Muscle layer of duodenum (tissue), 2 donors: ENCODE measurements around the gene MAP2K5.

Experiments
- H3K27ac ChIP-seq: one replicate; pipeline ENCODE4 v1.7.0; 2013; ENCODE audit warnings: mild to moderate bottlenecking, low read length
- H3K27me3 ChIP-seq: one replicate; pipeline ENCODE4 v1.7.0; 2013; ENCODE audit warnings: low read depth, mild to moderate bottlenecking, control low read depth, low read length
- H3K36me3 ChIP-seq, 2 donors: one replicate each; pipeline ENCODE4 v1.7.0; 2013; ENCODE audit warnings: low read length in 2 of 2, control low read depth in 1 of 2, mild to moderate bottlenecking in 1 of 2; ENCODE audit not compliant: insufficient read depth in 2 of 2, control insufficient read depth in 1 of 2
- H3K4me1 ChIP-seq, 2 donors: one replicate each; pipeline ENCODE4 v1.7.0; 2013; ENCODE audit warnings: low read length in 2 of 2, mild to moderate bottlenecking in 2 of 2, control low read depth in 1 of 2, moderate library complexity in 1 of 2; ENCODE audit not compliant: insufficient read depth in 2 of 2, control insufficient read depth in 1 of 2
- H3K4me3 ChIP-seq, 2 donors: one replicate each; pipeline ENCODE4 v1.7.0; 2013; ENCODE audit warnings: low read length in 2 of 2, low read depth in 1 of 2, mild to moderate bottlenecking in 1 of 2
- H3K9me3 ChIP-seq, 2 donors: one replicate each; pipeline ENCODE4 v1.7.0; 2013; ENCODE audit warnings: low read length in 2 of 2, control low read depth in 1 of 2, mild to moderate bottlenecking in 1 of 2; ENCODE audit not compliant: control insufficient read depth in 1 of 2
- donor health status: healthy.

MAP2K5 gene

DNA sequence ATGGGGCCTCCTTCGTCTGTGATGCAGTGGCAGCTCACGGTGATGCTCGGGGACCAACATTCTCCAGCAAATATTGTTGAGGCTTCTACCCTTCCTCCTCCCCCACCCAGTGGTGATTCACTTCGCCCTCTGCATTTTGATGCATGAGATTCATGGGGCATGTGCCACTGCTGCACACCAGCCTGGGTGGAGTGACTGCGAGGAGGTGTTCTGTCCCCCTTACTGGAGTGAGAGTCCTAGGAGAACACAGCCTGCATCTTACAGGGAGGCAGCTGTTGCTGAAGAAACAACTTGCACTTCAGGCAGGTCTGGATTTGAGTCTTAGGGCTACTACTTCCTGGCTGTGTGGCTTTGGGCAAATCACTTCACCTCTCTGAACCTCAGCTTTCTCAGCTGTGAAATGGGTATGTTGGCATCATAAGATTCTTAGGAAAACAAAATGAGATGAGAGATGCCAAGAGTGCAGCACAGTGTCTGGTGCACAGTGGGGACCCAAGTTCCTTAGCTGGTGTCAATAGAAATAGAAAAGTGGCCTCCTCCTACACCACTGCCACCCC, 272.6 kb downstream of the MAP2K5 start:
- Histone ChIP-seq H3K4me3 (no peak overlapping the region), H3K27ac (no peak overlapping the region), H3K27me3 (peaks cover 16% of the 10 kb centered on the region), H3K36me3 (peaks cover 0 to 6% of the 10 kb centered on the region in 2 donors), H3K9me3 (peaks cover 5 to 14% of the 10 kb centered on the region in 2 donors), H3K4me1 (no peaks in the 10 kb centered on the region)

DNA sequence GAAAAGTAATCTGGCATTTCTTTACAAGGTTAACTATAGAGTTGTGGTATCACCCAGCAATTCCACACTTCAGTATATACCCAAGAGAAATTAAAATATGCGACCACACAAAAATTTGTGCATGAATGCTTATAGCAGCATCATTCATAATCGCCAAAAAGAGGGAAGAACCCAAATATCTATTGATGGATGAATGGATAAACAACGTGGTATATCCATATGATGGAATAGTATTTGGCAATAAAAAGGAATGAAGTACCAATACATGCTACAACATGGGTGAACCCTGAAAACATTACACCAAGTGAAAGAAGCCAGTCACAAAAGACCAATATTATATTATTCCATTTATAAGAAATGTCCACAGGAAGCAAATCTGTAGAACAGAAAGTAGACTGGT, 274.2 kb downstream of the MAP2K5 start:
- Histone ChIP-seq H3K4me1 (peaks cover 0 to 4% of the 10 kb centered on the region in 2 donors), H3K27me3 (peaks cover 32% of the 10 kb centered on the region), H3K9me3 (peaks cover 5 to 14% of the 10 kb centered on the region in 2 donors)

DNA sequence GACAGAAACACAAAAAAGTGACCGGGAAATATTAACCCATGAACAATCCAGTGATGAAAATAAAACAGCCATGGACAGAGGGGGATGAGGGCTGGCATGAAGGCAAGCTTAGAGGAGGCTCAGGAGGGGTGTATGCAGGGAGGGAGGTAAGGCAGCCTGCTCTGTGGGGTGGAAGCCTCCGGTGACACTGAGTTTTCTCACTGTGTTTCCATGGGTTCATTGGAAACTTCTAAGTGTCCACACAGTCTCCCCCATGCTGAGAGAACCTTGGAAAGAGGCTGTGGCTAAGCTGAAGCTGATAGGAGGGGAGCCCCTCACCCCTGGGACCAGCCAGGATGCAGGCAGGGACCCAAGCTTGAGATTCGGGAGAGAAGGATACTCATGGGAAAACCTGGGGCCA, 276.0 kb downstream of the MAP2K5 start:
- H3K36me3 ChIP-seq, result peaks cover 0 to 6% of the 10 kb centered on the region in 2 donors
- H3K9me3 ChIP-seq, result peaks cover 5 to 14% of the 10 kb centered on the region in 2 donors
- H3K4me3 ChIP-seq, result no peak overlapping the region
- peaks cover 45% of the 10 kb centered on the region for H3K27me3 ChIP-seq
- no peak overlapping the region for H3K27ac ChIP-seq
- H3K4me1 ChIP-seq, result peaks cover 0 to 18% of the 10 kb centered on the region in 2 donors

More for the DNA sequence above, 274.2 kb downstream of the MAP2K5 start:
- no peak overlapping the region for H3K27ac ChIP-seq
- no peak overlapping the region for H3K4me3 ChIP-seq
- peaks cover 0 to 6% of the 10 kb centered on the region in 2 donors for H3K36me3 ChIP-seq

DNA sequence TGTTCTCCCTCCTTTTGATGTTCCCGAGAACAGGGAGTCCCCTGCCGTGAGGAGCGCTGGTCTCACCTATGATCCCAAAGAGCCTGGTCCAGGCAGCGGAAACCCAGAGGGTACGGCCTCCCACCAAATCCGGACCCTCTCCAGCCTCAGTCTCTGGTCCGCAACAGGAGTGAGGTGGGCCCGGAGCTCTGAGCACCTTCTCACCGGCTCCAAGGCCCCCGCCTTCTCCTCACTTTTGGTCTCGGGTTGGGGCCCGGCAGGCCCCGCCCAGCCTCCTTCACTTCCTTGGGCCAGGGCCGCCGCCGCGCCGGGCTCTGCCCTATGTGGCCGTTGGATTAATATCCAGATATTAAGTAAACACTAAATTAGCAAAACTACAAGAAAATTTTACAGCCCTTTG, 277.1 kb downstream of the MAP2K5 start:
- Histone ChIP-seq H3K9me3 (peaks cover 5 to 14% of the 10 kb centered on the region in 2 donors), H3K27ac (no peak overlapping the region), H3K4me1 (peaks cover 0 to 25% of the 10 kb centered on the region in 2 donors), H3K36me3 (peaks cover 0 to 6% of the 10 kb centered on the region in 2 donors), H3K27me3 (peaks cover 57% of the 10 kb centered on the region), H3K4me3 (no peak overlapping the region)

DNA sequence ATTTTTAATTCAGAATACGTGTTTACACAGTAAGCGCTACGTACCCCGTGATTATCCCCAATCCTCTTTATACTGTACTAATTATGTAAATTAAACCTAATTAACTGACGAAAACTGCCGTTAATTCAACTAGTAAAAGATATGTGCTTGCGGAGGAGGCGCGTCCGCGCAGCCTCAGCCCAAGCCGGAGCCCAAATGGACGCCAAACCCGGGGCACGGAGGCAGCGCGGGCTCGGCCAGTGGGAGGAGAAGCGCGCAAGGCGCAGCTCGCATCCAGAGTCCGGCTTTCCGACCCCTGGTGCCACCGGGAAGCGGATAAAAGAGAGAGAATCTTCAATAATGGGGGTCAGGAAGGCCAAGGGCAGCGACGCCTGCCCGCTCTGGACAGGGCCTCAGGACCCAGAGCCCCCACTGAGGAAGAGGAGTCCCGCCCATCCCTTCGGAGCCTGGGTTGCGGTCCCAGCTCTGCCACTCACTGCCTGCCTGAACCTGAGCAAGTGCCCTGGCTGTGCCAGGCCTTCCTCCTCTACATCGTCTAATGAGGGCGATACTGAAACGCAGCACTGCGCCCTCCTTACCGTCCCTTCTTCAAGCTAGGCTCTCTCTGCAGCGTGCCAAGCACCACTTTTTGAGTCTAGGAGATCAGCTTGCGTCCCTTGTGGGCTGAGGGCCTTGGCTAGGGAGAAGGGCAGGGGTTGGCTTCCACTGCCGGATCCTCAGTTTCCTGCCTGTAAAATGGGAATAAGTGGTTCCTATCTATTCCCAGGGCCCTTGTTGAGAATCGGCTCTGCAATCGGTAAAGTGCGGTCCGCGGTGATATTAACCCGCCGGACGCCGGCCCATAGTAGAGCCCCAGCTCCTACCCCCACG, 277.9 kb downstream of the MAP2K5 start:
- Histone ChIP-seq H3K9me3 (peaks cover 4 to 7% of the 10 kb centered on the region in 2 donors), H3K27me3 (peaks cover 61% of the 10 kb centered on the region), H3K4me1 (peaks cover 0 to 32% of the 10 kb centered on the region in 2 donors), H3K27ac (no peak overlapping the region), H3K4me3 (no peak overlapping the region), H3K36me3 (peaks cover 0 to 6% of the 10 kb centered on the region in 2 donors)

DNA sequence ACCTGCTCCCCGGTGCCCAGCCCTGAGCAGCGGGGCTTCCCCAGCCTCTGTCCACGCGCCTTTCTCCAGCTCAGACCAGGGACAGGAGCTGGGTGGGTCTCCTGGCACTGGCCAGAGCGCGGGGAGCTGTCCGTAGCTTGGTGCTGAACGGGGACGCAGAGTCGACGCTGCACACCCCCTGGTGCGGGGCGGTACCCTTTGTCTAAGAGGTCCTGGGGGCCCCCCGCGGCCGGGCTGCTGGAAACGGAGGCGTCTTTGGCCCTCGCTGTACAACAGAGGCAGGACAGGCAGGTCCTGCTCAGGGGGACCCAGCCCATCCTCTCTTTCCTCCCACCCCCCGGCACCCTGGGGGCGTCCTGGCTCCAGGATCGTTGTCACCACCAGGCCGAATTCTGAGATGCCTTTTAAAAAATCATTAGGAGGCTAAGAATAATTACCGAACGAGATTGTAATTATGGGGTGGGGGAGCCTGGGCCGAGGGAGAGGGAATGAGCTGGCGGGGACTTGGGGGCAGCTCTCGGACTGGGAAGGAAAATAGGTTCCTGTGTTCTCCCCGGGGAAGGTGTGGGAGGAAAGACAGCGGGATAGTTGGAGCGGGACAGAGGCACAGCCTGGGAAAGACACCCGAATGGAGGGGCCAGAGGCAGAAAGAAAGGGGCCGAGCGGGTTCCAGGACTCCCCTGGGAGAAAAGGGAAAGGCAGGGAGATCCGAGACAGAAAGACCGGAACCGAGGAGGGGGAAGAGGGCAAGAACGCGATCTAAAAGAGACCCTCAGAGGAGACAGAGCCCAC, 278.7 kb downstream of the MAP2K5 start:
- Histone ChIP-seq H3K4me3 (no peak overlapping the region), H3K4me1 (peaks cover 0 to 40% of the 10 kb centered on the region in 2 donors)

DNA sequence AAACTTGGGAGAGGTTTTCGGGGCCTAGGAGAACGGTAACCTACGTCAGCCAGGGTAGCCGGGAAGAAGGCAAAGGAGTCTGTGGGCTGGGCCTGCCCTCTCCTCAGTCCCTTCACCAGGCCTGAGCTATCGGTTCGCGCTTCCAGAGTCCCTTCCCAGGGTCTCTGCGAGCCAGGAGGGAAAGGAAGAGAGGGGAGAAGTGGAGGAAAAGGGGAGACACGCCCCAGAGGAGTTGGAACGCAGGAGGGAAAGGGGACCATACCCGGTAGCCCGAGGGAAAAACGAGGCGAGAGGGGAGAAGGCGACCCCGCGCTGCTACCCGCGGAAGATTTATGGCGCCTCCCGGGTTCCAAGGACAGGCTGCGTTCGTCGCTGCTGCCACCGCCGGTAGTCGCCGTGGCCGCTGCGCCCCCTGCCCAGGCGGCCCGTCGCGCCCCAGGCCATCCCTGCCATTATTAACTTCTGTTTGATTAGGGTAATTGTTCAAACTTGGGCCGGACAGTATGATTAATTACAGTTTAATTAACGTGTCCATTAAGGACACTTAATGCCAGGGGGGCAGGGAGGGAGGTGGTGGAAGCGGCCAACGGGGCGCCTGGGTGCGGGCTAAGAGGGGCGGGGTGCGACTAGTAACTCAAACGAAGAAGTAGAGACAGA, 279.4 kb downstream of the MAP2K5 start:
- Histone ChIP-seq H3K4me1 (peaks cover 0 to 47% of the 10 kb centered on the region in 2 donors), H3K9me3 (no peaks in the 10 kb centered on the region), H3K36me3 (no peaks in the 10 kb centered on the region), H3K27me3 (peaks cover 73% of the 10 kb centered on the region), H3K27ac (no peak overlapping the region), H3K4me3 (no peak overlapping the region)

More for the DNA sequence above, 278.7 kb downstream of the MAP2K5 start:
- Histone ChIP-seq H3K9me3 (no peaks in the 10 kb centered on the region), H3K27me3 (peaks cover 70% of the 10 kb centered on the region), H3K27ac (no peak overlapping the region), H3K36me3 (no peaks in the 10 kb centered on the region)

DNA sequence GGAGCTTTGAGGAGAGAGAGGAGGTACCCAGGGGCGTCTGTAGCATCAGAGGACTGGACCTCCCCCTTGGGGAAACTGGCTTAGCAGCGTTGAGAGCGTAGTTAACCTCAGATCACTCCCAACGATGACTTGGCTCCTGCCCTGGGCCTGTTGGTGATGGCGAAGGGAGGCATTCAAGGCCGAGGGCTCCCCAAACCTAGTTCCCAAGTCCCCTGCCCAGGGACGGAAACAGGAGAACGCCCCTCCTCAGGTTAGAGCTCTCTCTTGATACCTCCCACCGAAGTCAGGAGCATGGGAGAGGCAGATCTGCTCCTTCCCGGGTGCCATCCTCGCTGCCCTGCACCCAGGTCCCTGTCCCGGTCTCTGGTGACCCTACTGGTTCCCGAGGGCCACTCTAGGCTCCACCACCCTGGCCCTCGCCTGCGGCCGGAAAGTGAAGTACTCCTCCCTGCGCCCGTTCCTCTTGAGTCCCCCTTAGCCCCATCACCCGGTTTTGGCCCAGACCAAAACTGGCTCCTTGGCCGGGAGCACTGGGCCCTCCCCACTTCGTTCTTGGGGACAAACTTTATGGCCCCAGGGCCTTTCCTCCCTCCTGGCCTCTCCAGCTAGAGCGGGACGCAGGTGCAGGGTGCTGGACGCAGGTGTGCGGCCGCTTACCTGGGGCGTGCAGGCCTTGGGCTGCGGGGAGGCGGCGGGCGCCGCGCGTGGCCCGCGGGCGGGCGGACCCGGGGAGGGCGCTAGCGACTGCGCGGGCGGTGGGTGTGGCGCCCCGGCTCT, 280.2 kb downstream of the MAP2K5 start:
- H3K4me3 ChIP-seq, result no peak overlapping the region
- H3K4me1 ChIP-seq, result peaks cover 0 to 54% of the 10 kb centered on the region in 2 donors
- no peaks in the 10 kb centered on the region for H3K36me3 ChIP-seq
- H3K9me3 ChIP-seq, result no peaks in the 10 kb centered on the region
- no peak overlapping the region for H3K27ac ChIP-seq
- H3K27me3 ChIP-seq, result peaks cover 76% of the 10 kb centered on the region

DNA sequence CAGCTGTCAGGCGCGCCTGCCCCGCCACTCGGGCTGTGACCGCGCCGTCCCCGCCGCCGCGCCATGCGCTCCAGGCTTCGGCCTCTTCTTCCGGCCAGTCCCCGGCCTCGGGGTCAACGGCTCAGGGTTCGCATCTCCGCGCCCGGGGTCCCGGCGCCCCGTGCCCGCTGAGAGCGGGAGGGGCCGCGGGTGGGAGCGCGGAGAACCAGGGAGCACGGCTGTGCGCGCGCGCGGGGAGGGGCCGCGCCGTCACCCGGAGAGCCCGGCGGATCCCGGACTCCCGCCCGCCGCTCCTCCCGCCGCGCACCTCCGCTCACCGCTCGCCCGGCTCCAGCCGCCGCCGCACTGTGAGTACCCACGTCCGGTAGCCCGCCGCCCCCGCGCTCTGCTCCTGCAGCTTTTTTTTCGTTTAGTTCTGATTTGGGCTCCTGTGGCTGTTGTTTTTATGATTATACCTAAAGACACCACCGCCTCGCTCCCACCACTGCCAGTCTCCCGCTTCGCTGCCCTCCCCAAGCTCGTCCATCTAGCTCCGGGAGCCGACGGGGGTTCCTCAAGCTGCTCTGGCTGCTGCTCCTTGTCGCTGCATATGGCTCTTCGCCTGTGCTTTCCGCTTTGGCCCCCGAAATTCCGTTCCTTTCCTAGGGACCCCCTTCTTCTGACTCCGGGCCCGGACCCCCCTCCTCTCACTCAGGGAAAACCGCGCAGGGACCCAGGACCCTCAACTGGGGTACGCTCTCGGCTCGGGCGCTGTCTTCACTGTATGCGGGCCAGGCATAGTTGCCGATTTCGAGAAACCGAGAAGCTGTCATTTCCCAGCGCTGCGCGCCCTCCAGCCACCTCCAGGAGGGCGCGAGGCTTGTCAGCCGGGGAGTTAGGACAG, 281.1 kb downstream of the MAP2K5 start:
- Histone ChIP-seq H3K27me3 (peaks cover 78% of the 10 kb centered on the region), H3K27ac (no peak overlapping the region), H3K4me1 (peaks cover 0 to 62% of the 10 kb centered on the region in 2 donors), H3K9me3 (no peaks in the 10 kb centered on the region), H3K36me3 (no peaks in the 10 kb centered on the region), H3K4me3 (no peak overlapping the region)
